GM23248 (cell line): Measurements from ENCODE around the gene DENND1A.

Experiments used
- EZH2 ChIP-seq: fragments of 200-600 bp; sonication (generic); IDR thresholded peaks from 2 replicates; pipeline ENCODE4 v1.6.1; 2018; ENCODE audit warnings: antibody characterized with exemption, mild to moderate bottlenecking; ENCODE audit not compliant: insufficient read depth, poor library complexity, severe bottlenecking
- EZH2phosphoT487 ChIP-seq: fragments of 200-600 bp; sonication (generic); IDR thresholded peaks from 2 replicates; pipeline ENCODE4 v1.6.1; 2018; ENCODE audit warnings: antibody characterized with exemption, moderate library complexity, mild to moderate bottlenecking, low read depth; ENCODE audit not compliant: insufficient read depth

- TF ChIP-seq EZH2 (no peak), EZH2phosphoT487 (no peak)
Measured at GRCh38 chr9:123400926-123401503, 528.9 kb downstream of the DENND1A start.
